Peyer's patch (tissue), 4 donors: ENCODE measurements around the gene ZGPAT. TPM values are rescaled to one million over a fixed set of nuclear protein-coding genes. Genes with fewer than 3 reads are reported as not detected.
"Not testable (repeated sequence)": the region's sequence is repeated elsewhere in the genome, so short reads cannot be mapped to it uniquely, and the experiment has no call there.

ENCODE experiments used
- DNase-seq, 3 donors: peaks; one replicate each; pipeline ENCODE4 v3.0.0-alpha.2; 2017 to 2019
- H3K27ac ChIP-seq, 4 donors: fragments of 200-600 bp; sonication (generic); one replicate each; pipeline ENCODE4 v1.5.1; 2016 to 2019
- H3K27me3 ChIP-seq, 2 donors: fragments of 200-600 bp; sonication (generic); one replicate each; pipeline ENCODE4 v1.5.1; 2019
- H3K36me3 ChIP-seq, 3 donors: fragments of 200-600 bp; sonication (generic); one replicate each; pipeline ENCODE4 v1.5.1; 2016 to 2019
- H3K4me1 ChIP-seq, 4 donors: fragments of 200-600 bp; sonication (generic); one replicate each; pipeline ENCODE4 v1.5.1; 2016 to 2019
- H3K4me3 ChIP-seq, 4 donors: fragments of 200-600 bp; sonication (generic); 1 replicate in 3 of 4; 2 replicates in 1 of 4; pipeline ENCODE4 v1.5.1; 2016 to 2019; ENCODE audit warnings: mild to moderate bottlenecking in 1 of 4
- H3K9me3 ChIP-seq, 4 donors: fragments of 200-600 bp; sonication (generic); one replicate each; pipeline ENCODE4 v1.5.1; 2016 to 2019; ENCODE audit warnings: mild to moderate bottlenecking in 1 of 4
- CTCF ChIP-seq, 6 experiments: fragments of 450-650 bp in 4 of 6; fragments of 200-600 bp in 2 of 6; sonication (generic) in 1 of 6; IDR thresholded peaks; one replicate each; pipeline ENCODE4 v1.5.1; 2017 to 2019; ENCODE audit warnings: antibody characterized with exemption in 6 of 6, mild to moderate bottlenecking in 3 of 6, moderate library complexity in 1 of 6
- POLR2A ChIP-seq, 2 donors: fragments of 450-650 bp; IDR thresholded peaks; one replicate each; pipeline ENCODE4 v1.5.1; 2017; ENCODE audit warnings: antibody characterized with exemption in 2 of 2, mild to moderate bottlenecking in 2 of 2, moderate library complexity in 2 of 2
- total RNA-seq, 4 donors: library from RNA; depleted of rRNA; stranded (reverse); fragments of >200 nt; gene quantifications; one replicate each; pipeline ENCODE4 v1.1.0, GENCODE V29; 2016

Gene ZGPAT
- total RNA-seq, 4 donors from 2014 or later: 48.9 to 67.7 (median 54.7) TPM

- Histone ChIP-seq H3K4me3 (peak overlapping the region in 2 of 4 donors; percentile 83 to 99), H3K36me3 (peaks cover 0 to 67% (median 0%) of the 10 kb centered on the region in 3 donors), H3K9me3 (no peaks in the 10 kb centered on the region), H3K4me1 (peaks cover 4 to 25% (median 18%) of the 10 kb centered on the region in 4 donors), H3K27me3 (no peaks in the 10 kb centered on the region), H3K27ac (no peak overlapping the region)
- TF ChIP-seq CTCF (IDR thresholded peaks at IDR 0.05) (no peak), POLR2A (IDR thresholded peaks at IDR 0.05) (no peak)
- DNase-seq: no peak
These were observed 1.3 kb downstream of the ZGPAT start for GRCh38 chr20:63709149-63709527.

- Histone ChIP-seq H3K27ac (no peak overlapping the region), H3K27me3 (no peaks in the 10 kb centered on the region), H3K4me3 (no peak overlapping the region), H3K36me3 (peaks cover 0 to 59% (median 0%) of the 10 kb centered on the region in 3 donors), H3K9me3 (peaks cover 0 to 5% (median 0%) of the 10 kb centered on the region in 4 donors), H3K4me1 (peaks cover 4 to 21% (median 17%) of the 10 kb centered on the region in 4 donors)
- TF ChIP-seq CTCF (IDR thresholded peaks at IDR 0.05) (no peak), POLR2A (IDR thresholded peaks at IDR 0.05) (no peak)
- no peak for DNase-seq
These were observed 3.3 kb downstream of the ZGPAT start for GRCh38 chr20:63711085-63711645.

- Histone ChIP-seq H3K4me1 (peaks cover 4 to 12% (median 8%) of the 10 kb centered on the region in 4 donors), H3K36me3 (peaks cover 0 to 60% (median 0%) of the 10 kb centered on the region in 3 donors), H3K4me3 (no peak overlapping the region), H3K27me3 (no peaks in the 10 kb centered on the region), H3K9me3 (peaks cover 0 to 5% (median 0%) of the 10 kb centered on the region in 4 donors), H3K27ac (no peak overlapping the region)
- no peak for TF ChIP-seq POLR2A (IDR thresholded peaks at IDR 0.05)
- no peak for TF ChIP-seq CTCF (IDR thresholded peaks at IDR 0.05)
- no peak for DNase-seq
These were observed 4.4 kb downstream of the ZGPAT start for GRCh38 chr20:63712191-63712590.

- DNase-seq: no peak
- Histone ChIP-seq H3K36me3 (peaks cover 0 to 78% (median 0%) of the 10 kb centered on the region in 3 donors), H3K27ac (no peak overlapping the region), H3K27me3 (no peaks in the 10 kb centered on the region), H3K9me3 (peaks cover 0 to 5% (median 0%) of the 10 kb centered on the region in 4 donors), H3K4me3 (no peak overlapping the region), H3K4me1 (no peaks in the 10 kb centered on the region)
- no peak for TF ChIP-seq CTCF (IDR thresholded peaks at IDR 0.05)
- no peak for TF ChIP-seq POLR2A (IDR thresholded peaks at IDR 0.05)
These were observed 7.0 kb downstream of the ZGPAT start for GRCh38 chr20:63714858-63715257.

- TF ChIP-seq CTCF (IDR thresholded peaks at IDR 0.05) (no peak), POLR2A (IDR thresholded peaks at IDR 0.05) (no peak)
- H3K27ac ChIP-seq: no peak overlapping the region
- peaks cover 0 to 68% (median 0%) of the 10 kb centered on the region in 3 donors for H3K36me3 ChIP-seq
- no peaks in the 10 kb centered on the region for H3K27me3 ChIP-seq
- DNase-seq: no peak
- H3K4me1 ChIP-seq: no peaks in the 10 kb centered on the region
- no peak overlapping the region for H3K4me3 ChIP-seq
- H3K9me3 ChIP-seq: peaks cover 0 to 5% (median 0%) of the 10 kb centered on the region in 4 donors
These were observed 11.2 kb downstream of the ZGPAT start for GRCh38 chr20:63718996-63719395.

- not testable (repeated sequence) for H3K4me3 ChIP-seq, H3K9me3 ChIP-seq, H3K27me3 ChIP-seq, DNase-seq, H3K27ac ChIP-seq
- Histone ChIP-seq H3K4me1 (peaks cover 0 to 11% (median under 1%) of the 10 kb centered on the region in 4 donors), H3K36me3 (peaks cover 0 to 42% (median 0%) of the 10 kb centered on the region in 3 donors)
These were observed 15.3 kb downstream of the ZGPAT start for GRCh38 chr20:63722967-63723622.

- H3K27me3 ChIP-seq, H3K4me3 ChIP-seq, DNase-seq, H3K9me3 ChIP-seq: not testable (repeated sequence)
- Histone ChIP-seq H3K36me3 (peaks cover 0 to 29% (median 0%) of the 10 kb centered on the region in 3 donors), H3K27ac (peak overlapping the region; percentile 35 to 70 (median 52)), H3K4me1 (peaks cover 0 to 21% (median 16%) of the 10 kb centered on the region in 4 donors)
These were observed 22.4 kb downstream of the ZGPAT start for GRCh38 chr20:63730189-63730733.
